ENCODE data around the gene TMEM143. TPM values are rescaled to one million over a fixed set of nuclear protein-coding genes. Genes with fewer than 3 reads are reported as not detected.

Gene TMEM143
- total RNA-seq, 6 experiments from 2014 or later, result 5.9 to 9.7 (median 7.7) TPM

DNA sequence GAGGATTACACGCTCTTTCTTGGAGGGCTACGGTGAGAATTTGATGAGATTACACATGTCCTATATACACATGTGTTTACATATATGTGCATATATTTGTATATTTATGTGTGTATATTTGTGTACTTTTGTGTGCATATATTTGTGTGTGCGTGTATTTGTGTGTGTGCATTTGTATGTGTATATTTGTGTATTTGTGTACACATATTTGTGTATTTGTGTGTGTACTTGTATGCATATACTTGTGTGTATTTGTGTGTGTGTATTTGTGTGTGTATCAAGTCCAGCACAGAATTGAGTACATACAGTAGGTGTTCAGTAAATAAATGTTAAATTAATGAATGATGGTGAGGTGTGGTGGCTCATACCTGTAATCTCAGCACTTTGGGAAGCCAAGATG, 1.8 kb downstream of the TMEM143 start:
- H3K4me3 Mint-ChIP-seq, result no peak overlapping the region
- H3K4me1 Mint-ChIP-seq (ENCODE audit: low read depth), result peaks cover 5% of the 10 kb centered on the region; the same call in 1 of the 2 replicates
- TF ChIP-seq, protein P1, sequence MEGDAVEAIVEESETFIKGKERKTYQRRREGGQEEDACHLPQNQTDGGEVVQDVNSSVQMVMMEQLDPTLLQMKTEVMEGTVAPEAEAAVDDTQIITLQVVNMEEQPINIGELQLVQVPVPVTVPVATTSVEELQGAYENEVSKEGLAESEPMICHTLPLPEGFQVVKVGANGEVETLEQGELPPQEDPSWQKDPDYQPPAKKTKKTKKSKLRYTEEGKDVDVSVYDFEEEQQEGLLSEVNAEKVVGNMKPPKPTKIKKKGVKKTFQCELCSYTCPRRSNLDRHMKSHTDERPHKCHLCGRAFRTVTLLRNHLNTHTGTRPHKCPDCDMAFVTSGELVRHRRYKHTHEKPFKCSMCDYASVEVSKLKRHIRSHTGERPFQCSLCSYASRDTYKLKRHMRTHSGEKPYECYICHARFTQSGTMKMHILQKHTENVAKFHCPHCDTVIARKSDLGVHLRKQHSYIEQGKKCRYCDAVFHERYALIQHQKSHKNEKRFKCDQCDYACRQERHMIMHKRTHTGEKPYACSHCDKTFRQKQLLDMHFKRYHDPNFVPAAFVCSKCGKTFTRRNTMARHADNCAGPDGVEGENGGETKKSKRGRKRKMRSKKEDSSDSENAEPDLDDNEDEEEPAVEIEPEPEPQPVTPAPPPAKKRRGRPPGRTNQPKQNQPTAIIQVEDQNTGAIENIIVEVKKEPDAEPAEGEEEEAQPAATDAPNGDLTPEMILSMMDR (IDR thresholded peaks at IDR 0.05), result no peak
- H3K27ac Mint-ChIP-seq, result no peak overlapping the region
- no peak for DNase-seq
- H3K9me3 Mint-ChIP-seq, result no peaks in the 10 kb centered on the region
- peaks cover 4% of the 10 kb centered on the region; the same call in 1 of the 2 replicates for H3K36me3 Mint-ChIP-seq (ENCODE audit: low read depth)
- H3K27me3 Mint-ChIP-seq (ENCODE audit: insufficient read depth), result no peaks in the 10 kb centered on the region; the same call in 1 of the 2 replicates

DNA sequence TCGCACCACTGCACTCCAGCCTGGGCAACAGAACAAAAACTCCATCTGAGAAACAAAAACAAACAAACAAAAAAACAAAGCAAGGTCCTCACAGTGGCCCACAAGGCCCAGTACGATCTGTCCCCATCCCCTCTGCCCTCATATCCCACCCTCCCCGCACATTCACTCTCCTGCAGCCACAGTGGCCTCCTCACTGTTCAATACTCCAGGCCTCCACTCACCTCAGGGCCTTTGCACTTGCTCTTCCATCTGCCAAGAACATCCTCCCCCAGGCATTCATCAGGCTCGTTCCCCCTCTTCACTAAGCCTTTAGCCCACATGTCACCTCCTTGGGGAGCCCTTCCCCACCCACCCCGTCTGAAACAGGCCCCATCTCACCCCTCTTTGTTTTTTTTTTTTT, 4.6 kb downstream of the TMEM143 start:
- TF ChIP-seq, protein P1 (IDR thresholded peaks at IDR 0.05), result no peak
- H3K4me1 Mint-ChIP-seq (ENCODE audit: low read depth), result peaks cover 6% of the 10 kb centered on the region; the same call in 1 of the 2 replicates
- H3K27me3 Mint-ChIP-seq (ENCODE audit: insufficient read depth), result no peaks in the 10 kb centered on the region
- no peaks in the 10 kb centered on the region for H3K9me3 Mint-ChIP-seq
- H3K27ac Mint-ChIP-seq, result no peak overlapping the region
- no peak overlapping the region for H3K4me3 Mint-ChIP-seq
- H3K36me3 Mint-ChIP-seq (ENCODE audit: low read depth), result peaks cover 4% of the 10 kb centered on the region; the same call in 1 of the 2 replicates
- no peak for DNase-seq

DNA sequence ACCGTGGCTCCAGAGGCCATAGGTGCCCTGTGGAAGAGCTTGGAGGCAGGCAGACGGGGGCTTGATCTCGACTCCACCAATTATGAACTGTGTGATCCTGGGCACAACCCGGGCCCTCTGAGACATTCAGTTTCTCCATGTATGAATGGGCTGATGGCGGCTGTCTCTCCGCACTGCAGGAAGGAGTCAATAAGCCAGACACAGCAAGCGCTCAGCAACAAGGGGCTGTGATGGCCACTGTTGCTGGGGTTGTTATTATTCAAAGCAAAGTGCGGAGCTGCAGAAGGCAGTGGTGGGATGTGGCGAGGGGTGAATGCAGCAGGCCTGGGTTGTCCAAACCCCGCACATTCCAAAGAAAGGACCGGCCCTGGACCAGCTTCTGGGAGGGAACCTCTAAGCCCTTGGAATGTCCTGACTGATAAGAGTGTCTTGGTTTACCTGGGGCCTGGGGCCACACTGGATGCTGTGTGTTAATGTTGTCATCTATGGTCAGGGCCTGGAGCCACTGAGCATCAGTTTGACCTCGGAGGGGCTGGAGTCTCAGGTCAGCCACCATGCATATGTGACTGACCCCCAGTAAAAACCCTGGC, 8.3 kb downstream of the TMEM143 start:
- Mint-ChIP-seq H3K36me3 (ENCODE audit: low read depth) (0 out of 2 replicates have a peak, but pooled peaks cover 4% of the 10 kb centered on the region), H3K4me1 (ENCODE audit: low read depth) (peaks cover 12% of the 10 kb centered on the region), H3K4me3 (no peak overlapping the region), H3K27ac (no peak overlapping the region), H3K9me3 (no peaks in the 10 kb centered on the region), H3K27me3 (ENCODE audit: insufficient read depth) (no peaks in the 10 kb centered on the region)
- DNase-seq, result no peak
- TF ChIP-seq, protein P1 (IDR thresholded peaks at IDR 0.05), result no peak

DNA sequence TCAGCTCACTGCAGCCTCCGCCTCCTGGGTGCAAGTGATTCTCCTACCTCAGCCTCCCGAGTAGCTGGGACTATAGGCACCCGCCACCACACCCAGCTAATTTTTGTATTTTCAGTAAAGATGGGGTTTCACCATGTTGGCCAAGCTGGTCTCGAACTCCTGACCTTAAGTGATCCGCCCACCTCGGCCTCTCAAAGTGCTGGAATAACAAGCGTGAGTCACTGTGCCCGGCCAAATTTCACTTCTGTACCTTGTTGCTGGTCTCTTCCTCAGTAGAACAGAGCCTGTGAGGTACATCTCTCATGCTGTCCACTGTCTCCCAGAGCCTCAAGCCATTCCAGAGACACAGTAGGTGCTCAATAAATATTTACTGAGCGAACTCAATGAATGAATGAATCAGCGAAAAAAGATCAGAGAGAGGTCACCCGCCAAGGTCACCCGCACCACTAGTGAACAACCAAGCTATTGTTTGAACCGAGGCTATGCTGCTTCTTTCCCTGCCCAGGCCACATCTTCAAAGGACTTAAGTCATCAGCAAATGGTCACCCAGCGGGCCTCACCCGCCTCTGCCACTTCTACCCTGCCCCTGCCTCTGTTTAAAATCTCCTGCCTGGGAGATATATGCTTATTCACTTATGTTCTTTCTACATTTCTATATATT, 9.3 kb downstream of the TMEM143 start:
- Mint-ChIP-seq H3K4me1 (ENCODE audit: low read depth) (peaks cover 12% of the 10 kb centered on the region), H3K4me3 (no peak overlapping the region), H3K36me3 (ENCODE audit: low read depth) (0 out of 2 replicates have a peak, but pooled peaks cover 4% of the 10 kb centered on the region), H3K9me3 (no peaks in the 10 kb centered on the region), H3K27me3 (ENCODE audit: insufficient read depth) (no peaks in the 10 kb centered on the region), H3K27ac (no peak overlapping the region)
- no peak for DNase-seq
- TF ChIP-seq, protein P1 (IDR thresholded peaks at IDR 0.05), result no peak

DNA sequence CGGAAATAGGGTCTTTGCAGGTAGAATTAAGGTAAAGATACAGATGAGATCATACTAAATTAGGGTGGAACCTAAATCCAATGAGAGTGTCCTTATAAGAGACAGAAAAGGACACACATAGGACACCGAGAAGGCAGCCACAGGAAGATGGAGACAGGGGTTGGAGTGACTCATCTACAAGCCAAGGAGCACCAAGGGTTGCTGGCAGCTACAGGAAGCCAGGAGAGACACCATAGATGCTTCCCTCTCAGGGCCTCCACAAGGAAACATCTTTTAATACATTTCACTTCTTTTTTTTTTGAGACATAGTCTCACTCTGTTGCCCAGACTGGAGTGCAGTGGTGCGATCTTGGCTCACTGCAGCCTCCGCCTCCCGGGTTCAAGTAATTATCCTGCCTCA, 10.1 kb downstream of the TMEM143 start:
- Mint-ChIP-seq H3K27me3 (ENCODE audit: insufficient read depth) (no peaks in the 10 kb centered on the region), H3K9me3 (no peaks in the 10 kb centered on the region), H3K36me3 (ENCODE audit: low read depth) (0 out of 2 replicates have a peak, but pooled peaks cover 4% of the 10 kb centered on the region), H3K27ac (no peak overlapping the region), H3K4me1 (ENCODE audit: low read depth) (peaks cover 12% of the 10 kb centered on the region), H3K4me3 (no peak overlapping the region)
- TF ChIP-seq, protein P1 (IDR thresholded peaks at IDR 0.05), result no peak
- DNase-seq, result no peak
